Liver (tissue), 9 donors: ENCODE data around the gene ENO3. TPM values are rescaled to one million over a fixed set of nuclear protein-coding genes. Genes with fewer than 3 reads are reported as not detected.

Experiments used
- DNase-seq: peaks from one replicate; pipeline ENCODE4 v3.0.0-alpha.2; 2017; ENCODE audit warnings: low spot score
- H3K27ac ChIP-seq, 2 donors: one replicate each; pipeline ENCODE4 v1.7.0; 2013; ENCODE audit warnings: inconsistent platforms in 2 of 2, low read length in 2 of 2, control low read depth in 1 of 2, low read depth in 1 of 2, mild to moderate bottlenecking in 1 of 2
- H3K27me3 ChIP-seq, 4 donors: one replicate each; pipeline versions ENCODE4 v1.6.1 to v1.7.0; 2013; ENCODE audit warnings: low read length in 3 of 4, inconsistent platforms in 1 of 4, mild to moderate bottlenecking in 1 of 4, moderate library complexity in 1 of 4; ENCODE audit not compliant: control insufficient read depth in 4 of 4, insufficient read depth in 4 of 4
- H3K36me3 ChIP-seq, 4 donors: one replicate each; pipeline versions ENCODE4 v1.6.1 to v1.7.0; 2013; ENCODE audit warnings: low read length in 3 of 4, mild to moderate bottlenecking in 3 of 4, low read depth in 1 of 4, moderate library complexity in 1 of 4; ENCODE audit not compliant: control insufficient read depth in 4 of 4, insufficient read depth in 3 of 4
- H3K4me1 ChIP-seq, 4 donors: one replicate each; pipeline versions ENCODE4 v1.6.1 to v1.7.0; 2013; ENCODE audit warnings: low read length in 3 of 4, mild to moderate bottlenecking in 3 of 4, moderate library complexity in 1 of 4; ENCODE audit not compliant: control insufficient read depth in 4 of 4, insufficient read depth in 4 of 4
- H3K4me3 ChIP-seq, 3 donors: one replicate each; pipeline versions ENCODE4 v1.6.1 to v1.7.0; 2013; ENCODE audit warnings: low read length in 3 of 3, control low read depth in 1 of 3, low read depth in 1 of 3, mild to moderate bottlenecking in 1 of 3
- H3K9ac ChIP-seq, 2 donors: one replicate each; pipeline ENCODE4 v1.7.0; 2013; ENCODE audit warnings: low read length in 2 of 2, mild to moderate bottlenecking in 2 of 2, moderate library complexity in 2 of 2, control low read depth in 1 of 2, low read depth in 1 of 2
- H3K9me3 ChIP-seq, 4 donors: one replicate each; pipeline versions ENCODE4 v1.6.1 to v1.7.0; 2013; ENCODE audit warnings: low read length in 3 of 4; ENCODE audit not compliant: control insufficient read depth in 4 of 4
- ATF3 ChIP-seq: IDR thresholded peaks from 2 replicates; pipeline ENCODE4 v1.6.1; 2016; ENCODE audit warnings: antibody characterized with exemption
- EGR1 ChIP-seq, 2 donors: IDR thresholded peaks; 2 replicates each; pipeline ENCODE4 v1.6.1; 2016 to 2018; ENCODE audit warnings: antibody characterized with exemption in 2 of 2, low read depth in 2 of 2
- FOXA1 ChIP-seq: IDR thresholded peaks from 2 replicates; pipeline ENCODE4 v1.6.1; 2016; ENCODE audit warnings: antibody characterized with exemption
- FOXA2 ChIP-seq: IDR thresholded peaks from 2 replicates; pipeline ENCODE4 v1.6.1; 2016; ENCODE audit warnings: antibody characterized with exemption
- GABPA ChIP-seq, 2 donors: IDR thresholded peaks in 1 of 2; conservative IDR thresholded peaks in 1 of 2; 2 replicates each; pipeline ENCODE4 v1.6.1; 2016; ENCODE audit warnings: antibody characterized with exemption in 2 of 2, mild to moderate bottlenecking in 1 of 2, moderate library complexity in 1 of 2
- HNF4A ChIP-seq, 2 donors: conservative IDR thresholded peaks; 2 replicates each; pipeline ENCODE4 v1.6.1; 2016; ENCODE audit warnings: antibody characterized with exemption in 2 of 2, mild to moderate bottlenecking in 2 of 2
- HNF4G ChIP-seq: IDR thresholded peaks from 2 replicates; pipeline ENCODE4 v1.6.1; 2016; ENCODE audit warnings: antibody characterized with exemption
- JUND ChIP-seq, 2 donors: IDR thresholded peaks; 2 replicates each; pipeline ENCODE4 v1.6.1; 2016; ENCODE audit warnings: antibody characterized with exemption in 2 of 2
- NR2F2 ChIP-seq: IDR thresholded peaks from 2 replicates; pipeline ENCODE4 v1.6.1; 2016; ENCODE audit warnings: antibody characterized with exemption
- RAD21 ChIP-seq, 2 donors: IDR thresholded peaks; 2 replicates each; pipeline ENCODE4 v1.6.1; 2016; ENCODE audit warnings: antibody characterized with exemption in 2 of 2, mild to moderate bottlenecking in 2 of 2
- RXRA ChIP-seq, 2 donors: IDR thresholded peaks; 2 replicates each; pipeline ENCODE4 v1.6.1; 2017 to 2018; ENCODE audit warnings: antibody characterized with exemption in 2 of 2, mild to moderate bottlenecking in 1 of 2
- SP1 ChIP-seq: IDR thresholded peaks from 2 replicates; pipeline ENCODE4 v1.6.1; 2018; ENCODE audit warnings: antibody characterized with exemption, mild to moderate bottlenecking
- TAF1 ChIP-seq: conservative IDR thresholded peaks from 2 replicates; pipeline ENCODE4 v1.6.1; 2016; ENCODE audit warnings: antibody characterized with exemption, mild to moderate bottlenecking
- YY1 ChIP-seq: IDR thresholded peaks from 2 replicates; pipeline ENCODE4 v1.6.1; 2016; ENCODE audit warnings: antibody characterized with exemption, mild to moderate bottlenecking
- ZBTB33 ChIP-seq: IDR thresholded peaks from 2 replicates; pipeline ENCODE4 v1.6.1; 2016; ENCODE audit warnings: antibody characterized with exemption
- WGBS: extraction: QIAGEN DNeasy Blood & Tissue Kit; methylation state at CpG from one replicate; pipeline ENCODE4 v1.1.7; 2013; 5-methylcytosine and 5-hydroxymethylcytosine counted together
- polyA plus RNA-seq, 2 donors: library from polyadenylated mRNA; stranded (reverse) in 1 of 2; unstranded in 1 of 2; fragments of 200-250 nt in 1 of 2; fragments of >200 nt in 1 of 2; fragmentation: Nextera tagmentation in 1 of 2; extraction: Ambion mirVana in 1 of 2; gene quantifications; one replicate each; pipeline versions ENCODE4 v1.2.1 to v1.2.3, GENCODE V29; 2013 to 2015
- total RNA-seq, 2 donors: library from RNA; depleted of rRNA; stranded (reverse); fragments of >200 nt; gene quantifications; one replicate each; pipeline ENCODE4 v1.2.3, GENCODE V29; 2014
- TF ChIP-seq, protein P1 (sequence below): IDR thresholded peaks from 2 replicates; pipeline ENCODE4 v1.6.1; 2016; ENCODE audit warnings: antibody characterized with exemption, mild to moderate bottlenecking
- TF ChIP-seq, protein P2 (sequence below): fragments of 150-350 bp; IDR thresholded peaks from 2 replicates; pipeline ENCODE4 v1.5.1; 2017; ENCODE audit warnings: improper control_type of control experiment, low read depth, low read length; ENCODE audit not compliant: missing input control
- TF ChIP-seq, protein P3 (sequence below): IDR thresholded peaks from 2 replicates; pipeline ENCODE4 v1.6.1; 2016; ENCODE audit warnings: antibody characterized with exemption
- donor health status: healthy.
- donor health status: healthy.
- donor health status: healthy.
- donor health status: healthy.
- donor health status: healthy.

Gene ENO3
- total and polyA plus RNA-seq, 4 donors, result 26.3 to 117 (median 30.8) TPM

DNA sequence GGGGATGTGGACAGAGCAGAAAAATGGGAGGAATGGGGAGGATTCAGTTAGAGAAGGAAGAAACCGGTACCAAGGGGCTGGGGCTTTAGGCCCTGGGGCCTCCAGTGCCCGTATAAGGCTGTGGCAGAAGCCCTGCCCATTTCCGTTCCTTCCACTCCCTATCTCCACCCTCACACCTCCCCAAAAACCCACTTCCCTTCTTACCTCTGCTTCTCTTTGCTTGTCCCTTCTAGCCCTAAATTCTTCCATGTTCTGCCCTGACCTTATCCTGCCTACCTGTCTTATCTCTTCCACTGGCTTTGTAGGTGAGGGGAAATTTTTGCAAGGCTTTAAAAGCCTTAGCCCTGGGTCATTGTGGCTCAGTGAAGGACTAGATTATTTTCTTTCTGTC is 6.8 kb upstream of the ENO3 start:
- H3K27me3 ChIP-seq, result no peaks in the 10 kb centered on the region
- H3K9ac ChIP-seq, result no peak overlapping the region
- peaks cover 6 to 26% (median 12%) of the 10 kb centered on the region in 4 donors for H3K36me3 ChIP-seq
- TF ChIP-seq HNF4A (conservative IDR thresholded peaks at IDR 0.05) (no peak), GABPA (IDR thresholded peaks at IDR 0.05 in 1 of 2, conservative IDR thresholded peaks at IDR 0.05 in 1 of 2) (no peak), FOXA1 (no peak), HNF4G (no peak), NR2F2 (no peak), SP1 (no peak), RXRA (IDR thresholded peaks at IDR 0.05) (no peak), TAF1 (no peak), JUND (IDR thresholded peaks at IDR 0.05) (no peak), FOXA2 (no peak), YY1 (no peak), ZBTB33 (no peak), RAD21 (IDR thresholded peaks at IDR 0.05) (no peak), ATF3 (no peak), EGR1 (IDR thresholded peaks at IDR 0.05; ENCODE audit: low read depth in 2 of 2) (no peak)
- TF ChIP-seq, protein P1, sequence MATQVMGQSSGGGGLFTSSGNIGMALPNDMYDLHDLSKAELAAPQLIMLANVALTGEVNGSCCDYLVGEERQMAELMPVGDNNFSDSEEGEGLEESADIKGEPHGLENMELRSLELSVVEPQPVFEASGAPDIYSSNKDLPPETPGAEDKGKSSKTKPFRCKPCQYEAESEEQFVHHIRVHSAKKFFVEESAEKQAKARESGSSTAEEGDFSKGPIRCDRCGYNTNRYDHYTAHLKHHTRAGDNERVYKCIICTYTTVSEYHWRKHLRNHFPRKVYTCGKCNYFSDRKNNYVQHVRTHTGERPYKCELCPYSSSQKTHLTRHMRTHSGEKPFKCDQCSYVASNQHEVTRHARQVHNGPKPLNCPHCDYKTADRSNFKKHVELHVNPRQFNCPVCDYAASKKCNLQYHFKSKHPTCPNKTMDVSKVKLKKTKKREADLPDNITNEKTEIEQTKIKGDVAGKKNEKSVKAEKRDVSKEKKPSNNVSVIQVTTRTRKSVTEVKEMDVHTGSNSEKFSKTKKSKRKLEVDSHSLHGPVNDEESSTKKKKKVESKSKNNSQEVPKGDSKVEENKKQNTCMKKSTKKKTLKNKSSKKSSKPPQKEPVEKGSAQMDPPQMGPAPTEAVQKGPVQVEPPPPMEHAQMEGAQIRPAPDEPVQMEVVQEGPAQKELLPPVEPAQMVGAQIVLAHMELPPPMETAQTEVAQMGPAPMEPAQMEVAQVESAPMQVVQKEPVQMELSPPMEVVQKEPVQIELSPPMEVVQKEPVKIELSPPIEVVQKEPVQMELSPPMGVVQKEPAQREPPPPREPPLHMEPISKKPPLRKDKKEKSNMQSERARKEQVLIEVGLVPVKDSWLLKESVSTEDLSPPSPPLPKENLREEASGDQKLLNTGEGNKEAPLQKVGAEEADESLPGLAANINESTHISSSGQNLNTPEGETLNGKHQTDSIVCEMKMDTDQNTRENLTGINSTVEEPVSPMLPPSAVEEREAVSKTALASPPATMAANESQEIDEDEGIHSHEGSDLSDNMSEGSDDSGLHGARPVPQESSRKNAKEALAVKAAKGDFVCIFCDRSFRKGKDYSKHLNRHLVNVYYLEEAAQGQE, result no peak
- TF ChIP-seq, protein P2, sequence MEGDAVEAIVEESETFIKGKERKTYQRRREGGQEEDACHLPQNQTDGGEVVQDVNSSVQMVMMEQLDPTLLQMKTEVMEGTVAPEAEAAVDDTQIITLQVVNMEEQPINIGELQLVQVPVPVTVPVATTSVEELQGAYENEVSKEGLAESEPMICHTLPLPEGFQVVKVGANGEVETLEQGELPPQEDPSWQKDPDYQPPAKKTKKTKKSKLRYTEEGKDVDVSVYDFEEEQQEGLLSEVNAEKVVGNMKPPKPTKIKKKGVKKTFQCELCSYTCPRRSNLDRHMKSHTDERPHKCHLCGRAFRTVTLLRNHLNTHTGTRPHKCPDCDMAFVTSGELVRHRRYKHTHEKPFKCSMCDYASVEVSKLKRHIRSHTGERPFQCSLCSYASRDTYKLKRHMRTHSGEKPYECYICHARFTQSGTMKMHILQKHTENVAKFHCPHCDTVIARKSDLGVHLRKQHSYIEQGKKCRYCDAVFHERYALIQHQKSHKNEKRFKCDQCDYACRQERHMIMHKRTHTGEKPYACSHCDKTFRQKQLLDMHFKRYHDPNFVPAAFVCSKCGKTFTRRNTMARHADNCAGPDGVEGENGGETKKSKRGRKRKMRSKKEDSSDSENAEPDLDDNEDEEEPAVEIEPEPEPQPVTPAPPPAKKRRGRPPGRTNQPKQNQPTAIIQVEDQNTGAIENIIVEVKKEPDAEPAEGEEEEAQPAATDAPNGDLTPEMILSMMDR, result no peak
- TF ChIP-seq, protein P3, sequence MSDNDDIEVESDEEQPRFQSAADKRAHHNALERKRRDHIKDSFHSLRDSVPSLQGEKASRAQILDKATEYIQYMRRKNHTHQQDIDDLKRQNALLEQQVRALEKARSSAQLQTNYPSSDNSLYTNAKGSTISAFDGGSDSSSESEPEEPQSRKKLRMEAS, result no peak
- 56% methylated on average over 3 of the region's 3 CpGs for WGBS
- peaks cover 5 to 57% (median 44%) of the 10 kb centered on the region in 4 donors for H3K4me1 ChIP-seq
- no peak for DNase-seq
- no peak overlapping the region for H3K4me3 ChIP-seq
- no peaks in the 10 kb centered on the region for H3K9me3 ChIP-seq
- H3K27ac ChIP-seq, result peak overlapping the region; percentile 65 to 73
